Spleen (tissue), 7 donors: ENCODE data around the gene TBC1D9B.

Source experiments
- CTCF ChIP-seq, 11 experiments: fragments of 200-600 bp in 7 of 11; fragments of 450-650 bp in 4 of 11; sonication (generic) in 4 of 11; IDR thresholded peaks in 8 of 11; conservative IDR thresholded peaks in 3 of 11; 1 replicate in 7 of 11; 2 replicates in 4 of 11; pipeline versions ENCODE4 v1.4.0 to v1.8.0; 2016 to 2021; ENCODE audit warnings: antibody characterized with exemption in 11 of 11, inconsistent platforms in 4 of 11, mild to moderate bottlenecking in 1 of 11
- POLR2A ChIP-seq, 3 donors: fragments of 450-650 bp; IDR thresholded peaks; one replicate each; pipeline ENCODE4 v1.5.1; 2017; ENCODE audit warnings: antibody characterized with exemption in 3 of 3, mild to moderate bottlenecking in 1 of 3
- donor health status: DM: no; HTN: no; CAD: no; lungs with moderate emphysema.
- donor health status: DM: no; HTN: no; CAD: no.
- donor health status: DM: no; HTN: no; CAD: no.

- TF ChIP-seq CTCF (IDR thresholded peaks at IDR 0.05 in 8 of 11, conservative IDR thresholded peaks at IDR 0.05 in 3 of 11), result no peak
- TF ChIP-seq POLR2A (IDR thresholded peaks at IDR 0.05), result no peak
Measured at GRCh38 chr5:179841621-179842020, 66.1 kb downstream of the TBC1D9B start.
